K562 (cell line): ENCODE data around the gene HDAC6. TPM values are rescaled to one million over a fixed set of nuclear protein-coding genes. Genes with fewer than 3 reads are reported as not detected.
A peak's percentile ranks its signal among the peaks of the same experiment; 100 is the strongest.

Experiments
- ATAC-seq: fragments of 200-7000 bp; cut with Tn5 transposase; 3 replicates; pipeline ENCODE4 v1.9.1; 2020; ENCODE audit warnings: moderate library complexity
- BruUV-seq: library from RNA; stranded (reverse); fragments of 400-500 nt; replicated peaks from 2 replicates; lab custom pipeline; 2021; lab: Mats Ljungman, UMichigan
- CTCF ChIA-PET: fragments of 300-600 bp; formaldehyde crosslinking; extraction: SDS; loops from one replicate; lab custom pipeline; 2021; ENCODE audit warnings: low intra/inter-chr PET ratio; lab: Yijun Ruan, JAX
- POLR2A ChIA-PET: fragments of 300-600, 350-650 bp; sonication (Branson Sonifier 250); formaldehyde crosslinking; extraction: SDS; loops from one replicate; lab custom pipeline; 2021; ENCODE audit warnings: antibody characterized with exemption, inconsistent platforms; lab: Yijun Ruan, JAX
- DNase-seq, 4 experiments: peaks; one replicate each; pipeline versions ENCODE4 v3.0.0 to v3.0.0-alpha.2; 2011 to 2018; ENCODE audit warnings: low spot score in 3 of 4, mixed read lengths in 3 of 4; ENCODE audit errors: extremely low read depth in 1 of 4
- FAIRE-seq: peaks from 2 replicates; lab custom pipeline; 2011; peaks lifted over from hg19 to GRCh38; lab: Jason Lieb, UNC
- H2AFZ ChIP-seq: 2 replicates; pipeline ENCODE4 v1.6.0; 2011; ENCODE audit warnings: low read depth, low read length, control low read depth, inconsistent platforms
- H3K27ac ChIP-seq: fragments of 200-600 bp; 3 replicates; pipeline ENCODE4 v1.8.0; 2011; ENCODE audit warnings: low read depth, mild to moderate bottlenecking, control low read depth, inconsistent platforms, low read length, moderate library complexity, mixed read lengths; ENCODE audit errors: extremely low read depth
- H3K27me3 ChIP-seq, 2 experiments: fragments of 300-600 bp in 1 of 2; 2 replicates in 1 of 2; 3 replicates in 1 of 2; pipeline versions ENCODE4 v1.6.0 to v1.8.0; 2011; ENCODE audit warnings: inconsistent platforms in 2 of 2, low read length in 2 of 2, mild to moderate bottlenecking in 1 of 2, mixed read lengths in 1 of 2, moderate library complexity in 1 of 2; ENCODE audit not compliant: control insufficient read depth in 2 of 2, insufficient read depth in 2 of 2
- H3K36me3 ChIP-seq: fragments of 300-600 bp; 3 replicates; pipeline ENCODE4 v1.8.0; 2011; ENCODE audit warnings: mild to moderate bottlenecking, low read length, inconsistent platforms; ENCODE audit not compliant: control insufficient read depth, insufficient read depth
- H3K4me1 ChIP-seq, 2 experiments: fragments of 200-600 bp in 1 of 2; replicated peaks in 1 of 2; 2 replicates in 1 of 2; 3 replicates in 1 of 2; pipeline versions ENCODE4 v1.5.1 to v1.8.0; 2011; ENCODE audit warnings: inconsistent platforms in 2 of 2, low read length in 2 of 2, mild to moderate bottlenecking in 1 of 2, mixed read lengths in 1 of 2, moderate library complexity in 1 of 2; ENCODE audit not compliant: control insufficient read depth in 2 of 2, insufficient read depth in 2 of 2
- H3K4me2 ChIP-seq: 2 replicates; pipeline ENCODE4 v1.6.1; 2011; ENCODE audit warnings: low read length, control low read depth, inconsistent platforms, mixed read lengths; ENCODE audit not compliant: insufficient read depth
- H3K4me3 ChIP-seq: fragments of 200-600 bp; sonication (generic), shearing (Covaris generic); 2 replicates; pipeline ENCODE4 v1.5.1; 2016; ENCODE audit warnings: control low read depth, inconsistent platforms
- H3K79me2 ChIP-seq: fragments of 200-600 bp; 3 replicates; pipeline ENCODE4 v1.8.0; 2011; ENCODE audit warnings: low read length, inconsistent platforms; ENCODE audit not compliant: control insufficient read depth, insufficient read depth
- H3K9ac ChIP-seq, 2 experiments: 2 replicates each; pipeline versions ENCODE4 v1.6.0 to v1.6.1; 2011; ENCODE audit warnings: low read depth in 2 of 2, low read length in 2 of 2, control low read depth in 1 of 2, inconsistent platforms in 1 of 2, mild to moderate bottlenecking in 1 of 2, mixed read lengths in 1 of 2; ENCODE audit not compliant: insufficient read depth in 1 of 2
- H3K9me1 ChIP-seq: one replicate; pipeline ENCODE4 v1.6.0; 2011; ENCODE audit warnings: inconsistent platforms, mild to moderate bottlenecking, low read length, moderate library complexity; ENCODE audit not compliant: control insufficient read depth, insufficient read depth
- H3K9me3 ChIP-seq: replicated peaks from 2 replicates; pipeline ENCODE4 v1.5.1; 2011; ENCODE audit warnings: low read depth, low read length, inconsistent platforms; ENCODE audit not compliant: control insufficient read depth, insufficient read depth
- H4K20me1 ChIP-seq: replicated peaks from 2 replicates; pipeline ENCODE4 v1.6.1; 2011; ENCODE audit warnings: low read length, inconsistent platforms, mixed read lengths; ENCODE audit not compliant: control insufficient read depth, insufficient read depth
- CXXC5 ChIP-seq: fragments of 250-450 bp; sonication (Bioruptor Pico); IDR thresholded peaks from 2 replicates; pipeline ENCODE4 v1.8.0; 2022; ENCODE audit warnings: inconsistent platforms, mild to moderate bottlenecking, moderate library complexity
- ESRRA ChIP-seq: fragments of 450-650 bp; IDR thresholded peaks from 2 replicates; pipeline ENCODE4 v1.6.1; 2014; ENCODE audit warnings: low read depth, mild to moderate bottlenecking, moderate library complexity, borderline replicate concordance
- KLF13 ChIP-seq: fragments of 450-650 bp; IDR thresholded peaks from 2 replicates; pipeline ENCODE4 v1.6.1; 2016; ENCODE audit warnings: missing genetic modification characterization, low read depth, mild to moderate bottlenecking, missing compliant biosample characterization, moderate library complexity, borderline replicate concordance
- RBM25 ChIP-seq: fragments of 200-400 bp; formaldehyde crosslinking; IDR thresholded peaks from 2 replicates; pipeline ENCODE4 v1.6.1; 2018; ENCODE audit warnings: low read length, low read depth, moderate library complexity; ENCODE audit not compliant: severe bottlenecking
- WGBS: fragments of 100-300 bp; shearing (Covaris generic); methylation state at CpG from one replicate; pipeline ENCODE4 v1.1.6; 2016; ENCODE audit warnings: low coverage, mixed read lengths; ENCODE audit not compliant: insufficient coverage; ENCODE audit errors: missing lambda C conversion rate; 5-methylcytosine and 5-hydroxymethylcytosine counted together
- in situ Hi-C: fragments of 300-500 bp; cut with MboI; formaldehyde crosslinking; loops from 4 replicates; pipeline ENCODE4 v1.15.0; 2018; ENCODE audit warnings: inconsistent platforms, mixed read lengths
- intact Hi-C: fragments of 100-400 bp; cut with micrococcal nuclease; formaldehyde crosslinking; loops from 2 replicates; pipeline ENCODE4 v1.14.2; 2022
- polyA plus RNA-seq, 8 experiments: library from polyadenylated mRNA; depleted of rRNA in 4 of 8; stranded (reverse) in 5 of 8; unstranded in 3 of 8; fragments of >200 nt; fragmentation: Nextera tagmentation in 2 of 8; fragmentation: Illumina TruSeq in 1 of 8; extraction: Ambion mirVana in 2 of 8; extraction: Trizol in 1 of 8; gene quantifications; 2 replicates each; pipeline versions ENCODE4 v1.2.1 to v1.2.3, GENCODE V29; 2011 to 2014; ENCODE audit warnings: inconsistent platforms in 1 of 8, missing spikeins in 1 of 8
- total RNA-seq, 7 experiments: library from RNA; depleted of rRNA in 6 of 7; stranded (reverse); fragments of >200 nt in 6 of 7; fragmentation: Illumina TruSeq in 2 of 7; extraction: Trizol in 2 of 7; gene quantifications; 2 replicates each; pipeline versions ENCODE4 v1.2.1 to v1.2.3, GENCODE V29; 2011 to 2021; ENCODE audit warnings: low replicate concordance in 1 of 7
- TF ChIP-seq, protein P1 (sequence below): sonication (generic); formaldehyde crosslinking; IDR thresholded peaks from 2 replicates; pipeline ENCODE4 v1.8.0; 2022; ENCODE audit warnings: mild to moderate bottlenecking, missing genetic modification reagents

HDAC6 gene
- total and polyA plus RNA-seq, 9 of the 15 experiments (the other 6 are each of a cell fraction or from before 2014, with no cell fraction given) = 29.9 to 101 (median 71.2) TPM

DNA sequence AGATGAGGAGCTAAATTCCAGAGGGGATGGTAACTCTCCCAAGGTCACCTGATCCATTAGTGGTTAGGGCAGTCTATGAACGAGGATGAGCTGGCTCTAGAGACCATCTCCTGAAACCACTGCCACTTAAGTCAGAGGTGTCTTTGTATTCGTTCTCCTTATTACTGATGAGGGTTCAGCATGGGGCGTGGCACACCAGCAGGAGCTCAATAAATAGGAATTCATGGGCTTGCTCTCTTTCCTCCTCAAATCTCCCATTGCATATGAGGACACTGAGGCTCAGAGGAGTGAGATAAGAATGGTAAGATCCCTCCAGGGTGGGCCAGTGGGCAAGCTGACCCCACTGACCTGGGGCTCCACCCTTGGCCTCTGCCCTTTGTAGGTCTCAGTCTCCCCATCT lies 17.1 kb upstream of the HDAC6 start:
- Histone ChIP-seq H3K36me3 (peaks cover 16% of the 10 kb centered on the region; the same call in 1 of the 3 replicates), H2AFZ (no peak overlapping the region), H3K9ac (peak overlapping the region in 1 of 2 experiments; percentile 94; a peak in 2 of 4 replicates), H3K4me2 (peak overlapping the region; percentile 93), H3K4me3 (no peak overlapping the region), H4K20me1 (no peaks in the 10 kb centered on the region), H3K79me2 (peaks cover 75% of the 10 kb centered on the region), H3K27me3 (no peaks in the 10 kb centered on the region), H3K9me1 (no peaks in the 10 kb centered on the region), H3K27ac (peak overlapping the region; percentile 76), H3K4me1 (peaks cover 35 to 56% of the 10 kb centered on the region in 2 experiments; a peak in 4 of 5 replicates), H3K9me3 (no peaks in the 10 kb centered on the region)
- in situ Hi-C loops = no loop called here
- intact Hi-C loops = loop anchor here (1.0 to 5.0 kb wide), 2 partner anchors 16 to 87 kb away; partner anchors contain the start of gene SUV39H1
- DNase-seq (no peak), ATAC-seq (no peak), FAIRE-seq (peak; percentile 61)
- CTCF ChIA-PET = no interaction called here
- BruUV-seq = no TSS peak
- peak; percentile 48 for TF ChIP-seq RBM25
- TF ChIP-seq, protein P1, sequence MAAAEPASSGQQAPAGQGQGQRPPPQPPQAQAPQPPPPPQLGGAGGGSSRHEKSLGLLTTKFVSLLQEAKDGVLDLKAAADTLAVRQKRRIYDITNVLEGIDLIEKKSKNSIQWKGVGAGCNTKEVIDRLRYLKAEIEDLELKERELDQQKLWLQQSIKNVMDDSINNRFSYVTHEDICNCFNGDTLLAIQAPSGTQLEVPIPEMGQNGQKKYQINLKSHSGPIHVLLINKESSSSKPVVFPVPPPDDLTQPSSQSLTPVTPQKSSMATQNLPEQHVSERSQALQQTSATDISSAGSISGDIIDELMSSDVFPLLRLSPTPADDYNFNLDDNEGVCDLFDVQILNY = no peak
- 0 out of 2 replicates have a peak, but pooled peaks have one; percentile 48 for TF ChIP-seq KLF13
- 0 out of 2 replicates have a peak, but pooled peaks have one; percentile 29 for TF ChIP-seq CXXC5
- TF ChIP-seq ESRRA = peak; percentile 60; the same call in 1 of the 2 replicates
- 11% methylated on average over 3 of the region's 3 CpGs for WGBS
- POLR2A ChIA-PET = interaction anchor here (0.7 to 1.0 kb wide), 2 partner anchors 9 to 113 kb away, joined by 3 to 8 read pairs; partner anchors contain the start of genes PQBP1 and TIMM17B
